RWPE2 (cell line): Measurements from ENCODE around the gene PLEKHG3.
A peak's percentile ranks its signal among the peaks of the same experiment; 100 is the strongest.
"Not testable (repeated sequence)": the region's sequence is repeated elsewhere in the genome, so short reads cannot be mapped to it uniquely, and the experiment has no call there.

Source experiments
- ATAC-seq: fragments of 200-7000 bp; cut with Tn5 transposase; 3 replicates; pipeline ENCODE4 v1.9.1; 2021; ENCODE audit warnings: low read depth
- DNase-seq: peaks from one replicate; pipeline ENCODE4 v3.0.0-alpha.2; 2020; ENCODE audit warnings: low spot score
- H3K27ac ChIP-seq: fragments of 450-650 bp; 2 replicates; pipeline ENCODE4 v1.5.1; 2017; ENCODE audit warnings: mild to moderate bottlenecking; ENCODE audit not compliant: poor library complexity, severe bottlenecking
- H3K27me3 ChIP-seq: fragments of 250-450 bp; sonication (Bioruptor Pico); 2 replicates; pipeline ENCODE4 v1.5.1; 2021; ENCODE audit warnings: mild to moderate bottlenecking, moderate library complexity; ENCODE audit not compliant: insufficient read depth, poor library complexity, severe bottlenecking
- H3K36me3 ChIP-seq: fragments of 250-450 bp; sonication (Bioruptor Pico); 2 replicates; pipeline ENCODE4 v1.5.1; 2020; ENCODE audit warnings: low read depth, mild to moderate bottlenecking, moderate library complexity
- H3K4me1 ChIP-seq: fragments of 250-450 bp; sonication (Bioruptor Pico); 2 replicates; pipeline ENCODE4 v1.5.1; 2021; ENCODE audit warnings: mild to moderate bottlenecking, moderate library complexity; ENCODE audit not compliant: insufficient read depth, poor library complexity, severe bottlenecking
- H3K4me3 ChIP-seq: fragments of 250-450 bp; sonication (Bioruptor Pico); 2 replicates; pipeline ENCODE4 v1.5.1; 2021; ENCODE audit warnings: mild to moderate bottlenecking, moderate library complexity; ENCODE audit not compliant: severe bottlenecking
- H3K9me3 ChIP-seq: fragments of 250-450 bp; sonication (Bioruptor Pico); 2 replicates; pipeline ENCODE4 v1.5.1; 2021; ENCODE audit warnings: mild to moderate bottlenecking, moderate library complexity; ENCODE audit not compliant: severe bottlenecking
- CTCF ChIP-seq: fragments of 450-650 bp; IDR thresholded peaks from one replicate; pipeline ENCODE4 v1.5.1; 2017; ENCODE audit warnings: mild to moderate bottlenecking, moderate library complexity; ENCODE audit not compliant: poor library complexity, severe bottlenecking

PLEKHG3 gene

GRCh38 chr14:64685371-64686281 lies 18.6 kb upstream of the PLEKHG3 start:
- ATAC-seq (no peak), DNase-seq (no peak)
- Histone ChIP-seq H3K36me3 (no peaks in the 10 kb centered on the region), H3K4me3 (no peak overlapping the region), H3K4me1 (peaks cover 21% of the 10 kb centered on the region), H3K9me3 (no peaks in the 10 kb centered on the region), H3K27ac (no peak overlapping the region), H3K27me3 (no peaks in the 10 kb centered on the region)
- TF ChIP-seq CTCF = no peak

GRCh38 chr14:64686282-64686615 lies 18.0 kb upstream of the PLEKHG3 start:
- no peak for TF ChIP-seq CTCF
- Histone ChIP-seq H3K9me3 (no peaks in the 10 kb centered on the region), H3K36me3 (no peaks in the 10 kb centered on the region), H3K4me3 (no peak overlapping the region), H3K4me1 (peaks cover 15% of the 10 kb centered on the region), H3K27me3 (no peaks in the 10 kb centered on the region), H3K27ac (no peak overlapping the region)
- DNase-seq = no peak
- no peak for ATAC-seq

GRCh38 chr14:64688031-64688430 lies 16.2 kb upstream of the PLEKHG3 start:
- no peaks in the 10 kb centered on the region for H3K27me3 ChIP-seq
- H3K4me3 ChIP-seq = no peak overlapping the region
- peaks cover 11% of the 10 kb centered on the region for H3K4me1 ChIP-seq
- H3K9me3 ChIP-seq = no peaks in the 10 kb centered on the region
- TF ChIP-seq CTCF = no peak
- ATAC-seq = no peak
- no peak overlapping the region for H3K27ac ChIP-seq
- H3K36me3 ChIP-seq = no peaks in the 10 kb centered on the region
- DNase-seq = peak; percentile 15

- Histone ChIP-seq H3K27me3 (no peaks in the 10 kb centered on the region), H3K36me3 (no peaks in the 10 kb centered on the region), H3K4me1 (peaks cover 11% of the 10 kb centered on the region), H3K9me3 (no peaks in the 10 kb centered on the region), H3K27ac (no peak overlapping the region), H3K4me3 (no peak overlapping the region)
- no peak for TF ChIP-seq CTCF
- no peak for DNase-seq
- ATAC-seq = peak; percentile 33
Observed at GRCh38 chr14:64688811-64689281, 15.4 kb upstream of the PLEKHG3 start.

GRCh38 chr14:64689289-64689688 lies 14.9 kb upstream of the PLEKHG3 start:
- ATAC-seq (no peak), DNase-seq (no peak)
- H3K4me3 ChIP-seq = no peak overlapping the region
- H3K4me1 ChIP-seq = peaks cover 11% of the 10 kb centered on the region
- no peaks in the 10 kb centered on the region for H3K36me3 ChIP-seq
- no peak overlapping the region for H3K27ac ChIP-seq
- no peak for TF ChIP-seq CTCF
- no peaks in the 10 kb centered on the region for H3K27me3 ChIP-seq
- H3K9me3 ChIP-seq = no peaks in the 10 kb centered on the region

- H3K27me3 ChIP-seq, H3K9me3 ChIP-seq, H3K4me3 ChIP-seq, ATAC-seq, H3K27ac ChIP-seq, H3K36me3 ChIP-seq: not testable (repeated sequence)
- H3K4me1 ChIP-seq = peaks cover 11% of the 10 kb centered on the region
- DNase-seq = peak; percentile 7
Observed at GRCh38 chr14:64690607-64691006, 13.6 kb upstream of the PLEKHG3 start.
